ENCODE measurements around the gene ITPKA. TPM values are rescaled to one million over a fixed set of nuclear protein-coding genes. Genes with fewer than 3 reads are reported as not detected.

The ITPKA gene
- polyA plus RNA-seq, 1 donor from 2014 or later = 0.20 TPM

- H3K9ac ChIP-seq (ENCODE audit: low read length) = no peak overlapping the region
- H3K9me2 ChIP-seq (ENCODE audit: insufficient read depth, low read length) = no peaks in the 10 kb centered on the region
- H3K36me3 ChIP-seq (ENCODE audit: insufficient read depth, low read length) = peaks cover 3% of the 10 kb centered on the region
- no peak overlapping the region for H2AFZ ChIP-seq (ENCODE audit: low read depth, low read length)
- H3K27ac ChIP-seq (ENCODE audit: low read length) = no peak overlapping the region
- H3K79me2 ChIP-seq (replicated peaks; ENCODE audit: insufficient read depth, low read length) = no peaks in the 10 kb centered on the region
- no peaks in the 10 kb centered on the region for H3F3A ChIP-seq (ENCODE audit: insufficient read depth, low read length, poor library complexity, severe bottlenecking)
- no peak overlapping the region for H3K4me2 ChIP-seq (ENCODE audit: low read length)
- no peak overlapping the region for H3K4me3 ChIP-seq (ENCODE audit: low read length)
- H3K27me3 ChIP-seq (ENCODE audit: insufficient read depth, low read depth, low read length) = peaks cover 13% of the 10 kb centered on the region
- no peak for TF ChIP-seq TAF1 (IDR thresholded peaks at IDR 0.05; ENCODE audit: low read depth)
- no peak for TF ChIP-seq CTCF (IDR thresholded peaks at IDR 0.05; ENCODE audit: poor library complexity, severe bottlenecking)
- TF ChIP-seq EP300 (conservative IDR thresholded peaks at IDR 0.05; ENCODE audit: poor library complexity, severe bottlenecking) = no peak
- no peak for TF ChIP-seq EZH2 (IDR thresholded peaks at IDR 0.05; ENCODE audit: borderline replicate concordance, insufficient read depth, low read length, poor library complexity, severe bottlenecking)
- no peak for TF ChIP-seq RAD21 (conservative IDR thresholded peaks at IDR 0.05)
- TF ChIP-seq POLR2AphosphoS5 (IDR thresholded peaks at IDR 0.05) = no peak
- TF ChIP-seq REST (IDR thresholded peaks at IDR 0.05; ENCODE audit: borderline replicate concordance) = no peak
- no peak for TF ChIP-seq MXI1 (conservative IDR thresholded peaks at IDR 0.05; ENCODE audit: poor library complexity, severe bottlenecking)
- no peak for TF ChIP-seq SMC3 (conservative IDR thresholded peaks at IDR 0.05; ENCODE audit: poor library complexity)
- no peaks in the 10 kb centered on the region for H4K20me1 ChIP-seq (ENCODE audit: insufficient read depth)
- no peaks in the 10 kb centered on the region for H3K9me3 ChIP-seq (ENCODE audit: low read length)
Measured at GRCh38 chr15:41487381-41487780, 6.3 kb upstream of the ITPKA start.

- Histone ChIP-seq H3K4me2 (ENCODE audit: low read length) (no peak overlapping the region), H3K27me3 (ENCODE audit: insufficient read depth, low read depth, low read length) (peaks cover 17% of the 10 kb centered on the region), H3K4me3 (ENCODE audit: low read length) (no peak overlapping the region), H3K36me3 (ENCODE audit: insufficient read depth, low read length) (no peaks in the 10 kb centered on the region), H3K9me3 (ENCODE audit: low read length) (no peaks in the 10 kb centered on the region), H3K9me2 (ENCODE audit: insufficient read depth, low read length) (no peaks in the 10 kb centered on the region), H3K79me2 (replicated peaks; ENCODE audit: insufficient read depth, low read length) (no peaks in the 10 kb centered on the region), H3K9ac (ENCODE audit: low read length) (no peak overlapping the region), H4K20me1 (ENCODE audit: insufficient read depth) (no peaks in the 10 kb centered on the region), H3F3A (ENCODE audit: insufficient read depth, low read length, poor library complexity, severe bottlenecking) (no peaks in the 10 kb centered on the region), H2AFZ (ENCODE audit: low read depth, low read length) (no peak overlapping the region), H3K27ac (ENCODE audit: low read length) (no peak overlapping the region)
- TF ChIP-seq EZH2 (IDR thresholded peaks at IDR 0.05; ENCODE audit: borderline replicate concordance, insufficient read depth, low read length, poor library complexity, severe bottlenecking) = no peak
- TF ChIP-seq EP300 (conservative IDR thresholded peaks at IDR 0.05; ENCODE audit: poor library complexity, severe bottlenecking) = no peak
- TF ChIP-seq REST (IDR thresholded peaks at IDR 0.05; ENCODE audit: borderline replicate concordance) = no peak
Measured at GRCh38 chr15:41487802-41488201, 5.9 kb upstream of the ITPKA start.

All from neural cell (in vitro differentiated cells).